H1 (cell line): ENCODE measurements around the gene CPEB3.

Experiments
- ATF3 ChIP-seq: IDR thresholded peaks from 2 replicates; pipeline ENCODE4 v1.6.1; 2011; ENCODE audit warnings: low read depth, mild to moderate bottlenecking, low read length; ENCODE audit not compliant: insufficient read depth
- CBX8 ChIP-seq: fragments of 300-800, 300-1000 bp; sonication (generic); IDR thresholded peaks from 2 replicates; pipeline ENCODE4 v1.7.1; 2016; ENCODE audit warnings: low read depth, low read length, borderline replicate concordance
- CEBPB ChIP-seq: IDR thresholded peaks from 2 replicates; pipeline ENCODE4 v1.6.1; 2012; ENCODE audit warnings: low read depth, low read length
- CHD2 ChIP-seq: IDR thresholded peaks from 2 replicates; pipeline ENCODE4 v1.6.1; 2012; ENCODE audit warnings: low read length, improper control_type of control experiment
- CTCF ChIP-seq, 3 experiments: IDR thresholded peaks; 1 replicate in 2 of 3; 2 replicates in 1 of 3; pipeline versions ENCODE4 v1.5.1 to v1.6.1; 2011; ENCODE audit warnings: low read length in 3 of 3, mild to moderate bottlenecking in 3 of 3, inconsistent platforms in 2 of 3, low read depth in 1 of 3, moderate library complexity in 1 of 3; ENCODE audit not compliant: insufficient read depth in 1 of 3; ENCODE audit errors: control extremely low read depth in 1 of 3
- EP300 ChIP-seq, 2 experiments: IDR thresholded peaks; 1 replicate in 1 of 2; 2 replicates in 1 of 2; pipeline ENCODE4 v1.6.1; 2011 to 2012; ENCODE audit warnings: low read depth in 2 of 2, low read length in 2 of 2, mild to moderate bottlenecking in 2 of 2, borderline replicate concordance in 1 of 2, inconsistent platforms in 1 of 2, moderate library complexity in 1 of 2
- EZH2 ChIP-seq: fragments of 200-600 bp; sonication (generic); IDR thresholded peaks from 2 replicates; pipeline ENCODE4 v1.7.1; 2012; ENCODE audit warnings: low read depth, mild to moderate bottlenecking, moderate library complexity, low read length, inconsistent platforms; ENCODE audit not compliant: severe bottlenecking
- HDAC6 ChIP-seq: IDR thresholded peaks from one replicate; pipeline ENCODE4 v1.7.1; 2012; ENCODE audit warnings: low read depth, mild to moderate bottlenecking, inconsistent platforms, low read length, moderate library complexity
- JUND ChIP-seq: IDR thresholded peaks from 2 replicates; pipeline ENCODE4 v1.6.1; 2011; ENCODE audit warnings: mild to moderate bottlenecking, improper control_type of control experiment, low read length
- PHF8 ChIP-seq: fragments of 200-600 bp; sonication (generic); conservative IDR thresholded peaks from 2 replicates; pipeline ENCODE4 v1.7.1; 2012; ENCODE audit warnings: low read depth, mild to moderate bottlenecking, inconsistent platforms, low read length, moderate library complexity
- POLR2AphosphoS5 ChIP-seq: IDR thresholded peaks from 2 replicates; pipeline ENCODE4 v1.6.1; 2011; ENCODE audit warnings: low read depth, low read length
- SP4 ChIP-seq: IDR thresholded peaks from 2 replicates; pipeline ENCODE4 v1.6.1; 2012; ENCODE audit warnings: low read length, inconsistent platforms
- SUZ12 ChIP-seq: fragments of 200-600 bp; sonication (generic); IDR thresholded peaks from 2 replicates; pipeline ENCODE4 v1.6.1; 2012; ENCODE audit warnings: mild to moderate bottlenecking, inconsistent platforms, low read length, moderate library complexity, mixed read lengths
- TCF12 ChIP-seq: IDR thresholded peaks from 2 replicates; pipeline ENCODE4 v1.6.1; 2011; ENCODE audit warnings: low read depth, mild to moderate bottlenecking, low read length

- TF ChIP-seq CTCF (IDR thresholded peaks at IDR 0.05; ENCODE audit: control extremely low read depth in 1 of 3, insufficient read depth in 1 of 3, low read depth in 1 of 3, low read length in 3 of 3) (no peak), CEBPB (no peak), HDAC6 (no peak), PHF8 (no peak), EZH2 (no peak), ATF3 (no peak), POLR2AphosphoS5 (no peak), JUND (no peak), CHD2 (no peak), TCF12 (no peak), SUZ12 (no peak), EP300 (IDR thresholded peaks at IDR 0.05; ENCODE audit: borderline replicate concordance in 1 of 2, low read depth in 2 of 2, low read length in 2 of 2) (no peak), CBX8 (no peak), SP4 (no peak)
Measured at GRCh38 chr10:92242380-92242779, 48.5 kb downstream of the CPEB3 start.
